Panc1 (cell line): ENCODE measurements around the gene SLC22A17. TPM values are rescaled to one million over a fixed set of nuclear protein-coding genes. Genes with fewer than 3 reads are reported as not detected.

Experiments used
- ATAC-seq: fragments of 200-7000 bp; cut with Tn5 transposase; 2 replicates; pipeline ENCODE4 v1.9.1; 2020; ENCODE audit warnings: mild to moderate bottlenecking, moderate library complexity
- BruUV-seq: library from RNA; stranded (reverse); fragments of 400-500 nt; replicated peaks from 2 replicates; lab custom pipeline; 2021; lab: Mats Ljungman, UMichigan
- CTCF ChIA-PET: fragments of 300-600 bp; sonication (Branson Sonifier 250); formaldehyde crosslinking; loops from one replicate; lab custom pipeline; 2022; ENCODE audit warnings: antibody characterized with exemption; lab: Charles Lee
- POLR2A ChIA-PET: fragments of 300-600 bp; sonication (Branson Sonifier 250); formaldehyde crosslinking; loops from one replicate; lab custom pipeline; 2022; ENCODE audit warnings: antibody characterized with exemption; lab: Charles Lee
- DNase-seq: peaks from one replicate; pipeline ENCODE4 v3.0.0-alpha.2; 2010; ENCODE audit warnings: low read depth, low spot score
- H3K27ac ChIP-seq: 2 replicates; pipeline ENCODE4 v1.5.1; 2011; ENCODE audit warnings: mild to moderate bottlenecking, low read length, inconsistent platforms
- H3K27me3 ChIP-seq: fragments of 200-500 bp; sonication (Bioruptor generic); 2 replicates; pipeline ENCODE4 v1.6.0; 2014; ENCODE audit warnings: low read length, inconsistent platforms; ENCODE audit not compliant: control insufficient read depth, insufficient read depth
- H3K36me3 ChIP-seq: fragments of 200-500 bp; sonication (Bioruptor generic); 2 replicates; pipeline ENCODE4 v1.5.1; 2014; ENCODE audit warnings: inconsistent platforms, mild to moderate bottlenecking, low read length, moderate library complexity; ENCODE audit not compliant: control insufficient read depth, insufficient read depth
- H3K4me1 ChIP-seq: 2 replicates; pipeline ENCODE4 v1.5.1; 2011; ENCODE audit warnings: inconsistent platforms, mild to moderate bottlenecking, low read length, moderate library complexity; ENCODE audit not compliant: control insufficient read depth, insufficient read depth
- H3K4me3 ChIP-seq, 2 experiments: 2 replicates each; pipeline ENCODE4 v1.5.1; 2011 to 2012; ENCODE audit warnings: low read depth in 2 of 2, low read length in 2 of 2, mild to moderate bottlenecking in 2 of 2, inconsistent platforms in 1 of 2, moderate library complexity in 1 of 2
- H3K9me3 ChIP-seq: fragments of 200-500 bp; sonication (Bioruptor generic); 2 replicates; pipeline ENCODE4 v1.5.1; 2014; ENCODE audit warnings: low read depth, mild to moderate bottlenecking, inconsistent platforms, low read length, moderate library complexity; ENCODE audit not compliant: control insufficient read depth, insufficient read depth
- CTCF ChIP-seq: fragments of 450-650 bp; IDR thresholded peaks from 2 replicates; pipeline ENCODE4 v1.5.1; 2017; ENCODE audit warnings: mild to moderate bottlenecking
- POLR2AphosphoS5 ChIP-seq: IDR thresholded peaks from 2 replicates; pipeline ENCODE4 v1.6.1; 2012; ENCODE audit warnings: mild to moderate bottlenecking, low read depth, low read length, moderate library complexity
- REST ChIP-seq, 2 experiments: IDR thresholded peaks; 2 replicates each; pipeline ENCODE4 v1.6.1; 2011 to 2012; ENCODE audit warnings: low read depth in 2 of 2, control low read depth in 1 of 2, low read length in 1 of 2, mild to moderate bottlenecking in 1 of 2, moderate library complexity in 1 of 2; ENCODE audit not compliant: insufficient read depth in 1 of 2
- SIN3A ChIP-seq: IDR thresholded peaks from 2 replicates; pipeline ENCODE4 v1.6.1; 2012; ENCODE audit warnings: low read depth, mild to moderate bottlenecking, low read length, moderate library complexity, borderline replicate concordance; ENCODE audit not compliant: insufficient read depth
- TCF7L2 ChIP-seq: IDR thresholded peaks from 2 replicates; pipeline ENCODE4 v1.6.1; 2011; ENCODE audit warnings: mild to moderate bottlenecking, low read depth, low read length, inconsistent platforms
- in situ Hi-C: cut with HindIII; loops from 2 replicates; pipeline ENCODE4 v1.10.0; 2016; ENCODE audit warnings: low sequenced_read_pairs, low pct_unique_long_range_greater_than_20kb
- intact Hi-C: fragments of 100-400 bp; cut with micrococcal nuclease; formaldehyde crosslinking; loops from one replicate; pipeline ENCODE4 v1.10.0; 2022; ENCODE audit not compliant: unreplicated experiment
- total RNA-seq: library from RNA; stranded (reverse); gene quantifications from one replicate; pipeline ENCODE4 v1.2.1, GENCODE V29; 2021; ENCODE audit not compliant: unreplicated experiment

The SLC22A17 gene
- total RNA-seq, 1 experiment from 2014 or later = 3.2 TPM

GRCh38 chr14:23346693-23347405, 5.8 kb downstream of the SLC22A17 start:
- no peak for DNase-seq
- ChIA-PET CTCF (no interaction called here), POLR2A (no interaction called here)
- intact Hi-C loops (no loop called here), in situ Hi-C loops (no loop called here)
- no peaks in the 10 kb centered on the region for H3K4me1 ChIP-seq
- TF ChIP-seq REST (IDR thresholded peaks at IDR 0.05; ENCODE audit: insufficient read depth in 1 of 2, low read depth in 2 of 2, low read length in 1 of 2) (no peak), POLR2AphosphoS5 (no peak), CTCF (no peak), SIN3A (no peak), TCF7L2 (no peak)
- no TSS peak for BruUV-seq
- no peak overlapping the region for H3K27ac ChIP-seq
- H3K27me3 ChIP-seq = no peaks in the 10 kb centered on the region; the same call in 1 of the 2 replicates
- H3K4me3 ChIP-seq = no peak overlapping the region
- H3K36me3 ChIP-seq = no peaks in the 10 kb centered on the region
- ATAC-seq = no peak
- no peaks in the 10 kb centered on the region for H3K9me3 ChIP-seq

- H3K27ac ChIP-seq = no peak overlapping the region
- ATAC-seq (no peak; the same call in 1 of the 2 replicates), DNase-seq (no peak)
- intact Hi-C loops (no loop called here), in situ Hi-C loops (no loop called here)
- ChIA-PET POLR2A (no interaction called here), CTCF (no interaction called here)
- no peaks in the 10 kb centered on the region for H3K9me3 ChIP-seq
- no peaks in the 10 kb centered on the region for H3K36me3 ChIP-seq
- no peaks in the 10 kb centered on the region for H3K4me1 ChIP-seq
- BruUV-seq = no TSS peak
- no peaks in the 10 kb centered on the region; the same call in 1 of the 2 replicates for H3K27me3 ChIP-seq
- no peak overlapping the region for H3K4me3 ChIP-seq
- TF ChIP-seq POLR2AphosphoS5 (no peak), SIN3A (no peak)
Measured at GRCh38 chr14:23345987-23346692, 6.5 kb downstream of the SLC22A17 start.
